Measurements from ENCODE around the gene LAMA4.

The LAMA4 gene

GRCh38 chr6:112188906-112189305 lies 65.5 kb downstream of the LAMA4 start:
- DNase-seq: no peak

- DNase-seq: no peak
These were observed 66.6 kb downstream of the LAMA4 start for GRCh38 chr6:112187736-112188135.

- DNase-seq: no peak
These were observed 69.4 kb downstream of the LAMA4 start for GRCh38 chr6:112184951-112185350.

GRCh38 chr6:112183271-112183671 lies 71.1 kb downstream of the LAMA4 start:
- no peak for DNase-seq

GRCh38 chr6:112181130-112181529 lies 73.2 kb downstream of the LAMA4 start:
- no peak for DNase-seq

- no peak for DNase-seq
These were observed 74.1 kb downstream of the LAMA4 start for GRCh38 chr6:112180095-112180820.

- DNase-seq: no peak
These were observed 74.7 kb downstream of the LAMA4 start for GRCh38 chr6:112179631-112180030.

GRCh38 chr6:112178846-112179245 lies 75.5 kb downstream of the LAMA4 start:
- no peak for DNase-seq

GRCh38 chr6:112177092-112177491 lies 77.3 kb downstream of the LAMA4 start:
- no peak for DNase-seq

- DNase-seq: no peak
These were observed 78.2 kb downstream of the LAMA4 start for GRCh38 chr6:112176175-112176574.

GRCh38 chr6:112173221-112173804 lies 81.1 kb downstream of the LAMA4 start:
- DNase-seq: no peak

- DNase-seq: no peak
These were observed 81.8 kb downstream of the LAMA4 start for GRCh38 chr6:112172540-112172939.

- DNase-seq: no peak
These were observed 84.8 kb downstream of the LAMA4 start for GRCh38 chr6:112169541-112169940.

GRCh38 chr6:112163295-112164257 lies 90.8 kb downstream of the LAMA4 start:
- DNase-seq: no peak

- DNase-seq: no peak
These were observed 93.6 kb downstream of the LAMA4 start for GRCh38 chr6:112160745-112161144.

- no peak for DNase-seq
These were observed 97.7 kb downstream of the LAMA4 start for GRCh38 chr6:112156668-112157067.

GRCh38 chr6:112155886-112156285 lies 98.5 kb downstream of the LAMA4 start:
- DNase-seq: no peak

- no peak for DNase-seq
These were observed 99.7 kb downstream of the LAMA4 start for GRCh38 chr6:112154711-112155110.

GRCh38 chr6:112153926-112154607 lies 100.3 kb downstream of the LAMA4 start:
- no peak for DNase-seq

GRCh38 chr6:112150363-112150762 lies 104.0 kb downstream of the LAMA4 start:
- no peak for DNase-seq

- DNase-seq: no peak
These were observed 104.6 kb downstream of the LAMA4 start for GRCh38 chr6:112149719-112150263.

- no peak for DNase-seq
These were observed 105.1 kb downstream of the LAMA4 start for GRCh38 chr6:112149236-112149635.

GRCh38 chr6:112148103-112148502 lies 106.3 kb downstream of the LAMA4 start:
- no peak for DNase-seq

Data from activated gamma-delta T cell (primary cell).